A549 treated with Hydrocortisone at 1 μM for 4 hours (cell line): Measurements from ENCODE around the gene BACE1-AS. TPM values are rescaled to one million over a fixed set of nuclear protein-coding genes. Genes with fewer than 3 reads are reported as not detected.

ENCODE experiments used
- total RNA-seq: library from RNA; stranded (reverse); fragments of 200-300 nt; extraction: Qiagen RNA extraction; gene quantifications from 5 replicates; pipeline ENCODE4 v1.2.3, GENCODE V29; 2022

The BACE1-AS gene
- 1.7 to 3.2 TPM (median 2.1 TPM) in 5 replicates for total RNA-seq

DNA sequence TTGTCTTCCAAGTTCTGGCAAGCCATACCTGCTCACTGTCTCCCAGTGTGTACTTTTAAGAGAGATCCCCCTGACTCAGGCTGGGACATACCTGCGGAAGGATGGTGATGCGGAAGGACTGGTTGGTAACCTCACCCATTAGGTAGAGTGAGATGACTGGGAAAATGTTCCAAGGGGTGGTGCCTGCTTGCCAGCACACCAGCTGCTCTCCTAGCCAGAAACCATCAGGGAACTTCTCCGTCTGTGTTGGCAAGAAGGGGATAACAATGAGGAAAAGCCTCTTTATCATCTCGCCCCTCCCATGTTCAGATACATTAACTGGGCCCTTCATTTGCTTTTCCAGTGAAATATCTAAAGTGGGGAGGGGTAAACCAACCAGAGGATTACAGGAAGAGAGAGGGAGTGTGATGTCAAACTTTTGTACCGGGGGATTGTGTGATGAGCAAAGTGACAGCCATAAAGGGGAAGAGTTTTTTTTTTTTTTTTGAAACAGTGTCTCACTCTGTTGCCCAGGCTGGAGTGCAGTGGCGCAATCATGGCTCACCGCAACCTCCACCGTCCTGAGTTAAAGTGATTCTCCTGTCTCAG, at the start of gene BACE1-AS:
BACE1-AS (plus strand) TSS at position 538 of the 588 bp plus-strand sequence.

GRCh38 chr11:117316197-117316961, 25.2 kb downstream of the BACE1-AS start, which contains the start of gene BACE1:
Gene BACE1 (minus strand): TSS chr11:117316256. CDS start chr11:117315795, 461 bp downstream.

GRCh38 chr11:117327567-117328374, 36.6 kb downstream of the BACE1-AS start, which contains the start of gene CEP164:
Gene CEP164 (plus strand): TSS chr11:117327854. CDS start chr11:117338587, 10,733 bp downstream.

Other genes starting within 250 kb of the BACE1-AS start
- 7.2 to 8.4 TPM (median 8.3 TPM) in 5 replicates for gene SIK3, start 192.9 kb upstream of the BACE1-AS start, total RNA-seq
- 30.5 to 45.6 TPM (median 37.6 TPM) in 5 replicates for gene PAFAH1B2, start 147.1 kb upstream of the BACE1-AS start, total RNA-seq
- gene SIDT2, start 112.6 kb upstream of the BACE1-AS start, total RNA-seq: 5.0 to 6.0 TPM (median 5.3 TPM) in 5 replicates
- gene TAGLN, start 92.0 kb upstream of the BACE1-AS start, total RNA-seq: 63.9 to 138 TPM (median 103 TPM) in 5 replicates
- gene PCSK7, start 59.3 kb upstream of the BACE1-AS start, total RNA-seq: 15.8 to 19.1 TPM (median 16.2 TPM) in 5 replicates
- gene RNF214, start 58.7 kb upstream of the BACE1-AS start, total RNA-seq: 10.9 to 12.3 TPM (median 11.7 TPM) in 5 replicates
- gene BACE1, start 24.9 kb downstream of the BACE1-AS start, total RNA-seq: 8.5 to 11.1 TPM (median 10.9 TPM) in 5 replicates
- 15.8 to 21.6 TPM (median 17.7 TPM) in 5 replicates for gene CEP164, start 36.5 kb downstream of the BACE1-AS start, total RNA-seq